SK-N-MC (cell line): Measurements from ENCODE around the gene GALNT18.

Experiments
- EZH2 ChIP-seq: fragments of 200-600 bp; sonication (generic); IDR thresholded peaks from one replicate; pipeline ENCODE4 v1.6.1; 2017; ENCODE audit warnings: antibody characterized with exemption
- POLR2AphosphoS5 ChIP-seq: IDR thresholded peaks from 2 replicates; pipeline ENCODE4 v1.6.1; 2012; ENCODE audit warnings: mild to moderate bottlenecking, low read depth, low read length, borderline replicate concordance

DNA sequence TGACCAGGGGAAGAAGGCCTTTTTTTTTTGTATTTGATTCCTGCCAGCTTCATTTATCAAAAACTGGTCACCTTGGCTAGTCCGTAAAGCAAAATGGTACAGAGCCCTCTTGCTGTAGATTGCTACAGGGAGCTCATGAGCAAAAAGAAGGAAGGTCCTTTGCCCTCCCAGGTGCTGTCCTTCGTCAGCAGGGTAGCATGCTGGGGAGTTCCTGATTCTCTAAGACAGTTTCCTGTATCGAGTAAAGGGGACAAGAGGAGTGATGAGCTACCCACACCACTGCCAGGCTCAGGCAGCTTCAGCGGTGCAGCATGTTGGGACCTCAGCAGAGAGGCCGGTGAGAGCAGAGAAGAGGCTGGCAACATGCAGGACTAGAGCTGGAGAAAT, 200.9 kb downstream of the GALNT18 start:
- TF ChIP-seq POLR2AphosphoS5 (no peak), EZH2 (no peak)
